Hematopoietic multipotent progenitor cell treated with erythropoietin and hydrocortisone succinate and interleukin-3 and kit ligand, for 15 days (in vitro differentiated cells): ENCODE results near the gene NEK7.

ENCODE experiments used
- DNase-seq: peaks from one replicate; pipeline ENCODE4 v3.0.0-alpha.2; 2015; ENCODE audit warnings: low spot score

The NEK7 gene

GRCh38 chr1:198143797-198144196, 13.0 kb upstream of the NEK7 start:
- no peak for DNase-seq

- DNase-seq: no peak
Measured at GRCh38 chr1:198147216-198147615, 9.6 kb upstream of the NEK7 start.

- no peak for DNase-seq
Measured at GRCh38 chr1:198150369-198150768, 6.4 kb upstream of the NEK7 start.

GRCh38 chr1:198151688-198152087, 5.1 kb upstream of the NEK7 start:
- no peak for DNase-seq

- no peak for DNase-seq
Measured at GRCh38 chr1:198153103-198153502, 3.7 kb upstream of the NEK7 start.

GRCh38 chr1:198153804-198154203, 3.0 kb upstream of the NEK7 start:
- DNase-seq: no peak

GRCh38 chr1:198155253-198155652, 1.5 kb upstream of the NEK7 start:
- DNase-seq: no peak

- DNase-seq: peak; percentile 81
Measured at GRCh38 chr1:198156111-198156744, 570 bp upstream of the NEK7 start.

GRCh38 chr1:198157241-198157846, 546 bp downstream of the NEK7 start:
- peak; percentile 84 for DNase-seq

- peak; percentile 15 for DNase-seq
Measured at GRCh38 chr1:198157847-198158725, 1.3 kb downstream of the NEK7 start.

GRCh38 chr1:198158735-198159589, 2.2 kb downstream of the NEK7 start:
- DNase-seq: peak; percentile 84

GRCh38 chr1:198160222-198160621, 3.4 kb downstream of the NEK7 start:
- DNase-seq: no peak

GRCh38 chr1:198160946-198161614, 4.3 kb downstream of the NEK7 start:
- DNase-seq: no peak

GRCh38 chr1:198161718-198162090, 4.9 kb downstream of the NEK7 start:
- no peak for DNase-seq

- DNase-seq: no peak
Measured at GRCh38 chr1:198162091-198162767, 5.4 kb downstream of the NEK7 start.

- no peak for DNase-seq
Measured at GRCh38 chr1:198165927-198166647, 9.3 kb downstream of the NEK7 start.

- no peak for DNase-seq
Measured at GRCh38 chr1:198166900-198167299, 10.1 kb downstream of the NEK7 start.

- peak; percentile 25 for DNase-seq
Measured at GRCh38 chr1:198167436-198167934, 10.7 kb downstream of the NEK7 start.

GRCh38 chr1:198168227-198168626, 11.4 kb downstream of the NEK7 start:
- no peak for DNase-seq

- no peak for DNase-seq
Measured at GRCh38 chr1:198169672-198170071, 12.9 kb downstream of the NEK7 start.
